Activated T-cell treated with anti-CD3 and anti-CD28 coated beads, Interleukin-2, amount 50 U/mL, for 4 hours (primary cell): Measurements from ENCODE around the gene MYLK2. TPM values are rescaled to one million over a fixed set of nuclear protein-coding genes. Genes with fewer than 3 reads are reported as not detected.
"Not testable (repeated sequence)": the region's sequence is repeated elsewhere in the genome, so short reads cannot be mapped to it uniquely, and the experiment has no call there.

ENCODE experiments used
- ATAC-seq, 2 donors: fragments of 200-7000 bp; cut with Tn5 transposase; one replicate each; pipeline ENCODE4 v1.10.0; 2021
- DNase-seq: peaks from one replicate; pipeline ENCODE4 v3.0.0-alpha.2; 2020
- H3K27me3 Mint-ChIP-seq: one replicate; pipeline ENCODE4 v1.8.0; 2021; ENCODE audit warnings: low read depth, mixed read lengths
- H3K36me3 Mint-ChIP-seq: one replicate; pipeline ENCODE4 v1.8.0; 2022; ENCODE audit warnings: mixed read lengths; ENCODE audit not compliant: insufficient read depth
- H3K4me1 Mint-ChIP-seq: one replicate; pipeline ENCODE4 v1.8.0; 2021; ENCODE audit warnings: low read depth, mixed read lengths
- H3K4me3 Mint-ChIP-seq: one replicate; pipeline ENCODE4 v1.8.0; 2021; ENCODE audit warnings: mild to moderate bottlenecking, moderate library complexity, mixed read lengths
- H3K9me3 Mint-ChIP-seq: one replicate; pipeline ENCODE4 v1.8.0; 2021; ENCODE audit warnings: mixed read lengths
- total RNA-seq, 3 donors: library from RNA; stranded (reverse); gene quantifications; one replicate each; pipeline ENCODE4 v1.2.1, GENCODE V29; 2021

The MYLK2 gene
- total RNA-seq, 3 donors from 2014 or later = 0.10 to 0.11 TPM; not detected in 1

- Mint-ChIP-seq H3K4me3 (no peak overlapping the region), H3K27me3 (no peaks in the 10 kb centered on the region), H3K4me1 (peaks cover 13% of the 10 kb centered on the region), H3K9me3 (no peaks in the 10 kb centered on the region), H3K36me3 (no peaks in the 10 kb centered on the region)
- ATAC-seq (no peak), DNase-seq (no peak)
Measured at GRCh38 chr20:31808481-31808880, 10.7 kb upstream of the MYLK2 start.

GRCh38 chr20:31809661-31810060 lies 9.5 kb upstream of the MYLK2 start:
- Mint-ChIP-seq H3K36me3 (no peaks in the 10 kb centered on the region), H3K27me3 (no peaks in the 10 kb centered on the region), H3K9me3 (no peaks in the 10 kb centered on the region), H3K4me3 (no peak overlapping the region), H3K4me1 (peaks cover 2% of the 10 kb centered on the region)
- ATAC-seq (no peak), DNase-seq (no peak)

- Mint-ChIP-seq H3K9me3 (no peaks in the 10 kb centered on the region), H3K27me3 (no peaks in the 10 kb centered on the region), H3K4me3 (no peak overlapping the region), H3K4me1 (no peaks in the 10 kb centered on the region), H3K36me3 (no peaks in the 10 kb centered on the region)
- DNase-seq (no peak), ATAC-seq (no peak)
Measured at GRCh38 chr20:31811198-31811597, 8.0 kb upstream of the MYLK2 start.

- Mint-ChIP-seq H3K27me3 (no peaks in the 10 kb centered on the region), H3K36me3 (no peaks in the 10 kb centered on the region), H3K4me1 (no peaks in the 10 kb centered on the region), H3K9me3 (no peaks in the 10 kb centered on the region), H3K4me3 (no peak overlapping the region)
- DNase-seq = no peak
- no peak for ATAC-seq
Measured at GRCh38 chr20:31811796-31812728, 7.1 kb upstream of the MYLK2 start.

- DNase-seq = no peak
- Mint-ChIP-seq H3K4me1 (no peaks in the 10 kb centered on the region), H3K4me3 (no peak overlapping the region), H3K27me3 (no peaks in the 10 kb centered on the region), H3K36me3 (no peaks in the 10 kb centered on the region), H3K9me3 (no peaks in the 10 kb centered on the region)
- no peak for ATAC-seq
Measured at GRCh38 chr20:31813611-31814010, 5.5 kb upstream of the MYLK2 start.

- ATAC-seq, H3K4me3 Mint-ChIP-seq, DNase-seq, H3K36me3 Mint-ChIP-seq, H3K27me3 Mint-ChIP-seq, H3K9me3 Mint-ChIP-seq, H3K4me1 Mint-ChIP-seq: not testable (repeated sequence)
Measured at GRCh38 chr20:31814142-31814541, 5.0 kb upstream of the MYLK2 start.

- Mint-ChIP-seq H3K4me1 (no peaks in the 10 kb centered on the region), H3K4me3 (no peak overlapping the region), H3K9me3 (no peaks in the 10 kb centered on the region), H3K36me3 (no peaks in the 10 kb centered on the region), H3K27me3 (no peaks in the 10 kb centered on the region)
- DNase-seq (no peak), ATAC-seq (no peak)
Measured at GRCh38 chr20:31815408-31816188, 3.6 kb upstream of the MYLK2 start.

GRCh38 chr20:31816221-31816620 lies 2.9 kb upstream of the MYLK2 start:
- Mint-ChIP-seq H3K9me3 (no peaks in the 10 kb centered on the region), H3K36me3 (no peaks in the 10 kb centered on the region), H3K4me3 (no peak overlapping the region), H3K27me3 (no peaks in the 10 kb centered on the region), H3K4me1 (no peaks in the 10 kb centered on the region)
- ATAC-seq = no peak
- no peak for DNase-seq

GRCh38 chr20:31817461-31817860 lies 1.7 kb upstream of the MYLK2 start:
- Mint-ChIP-seq H3K4me3 (no peak overlapping the region), H3K36me3 (no peaks in the 10 kb centered on the region), H3K9me3 (no peaks in the 10 kb centered on the region), H3K27me3 (no peaks in the 10 kb centered on the region), H3K4me1 (no peaks in the 10 kb centered on the region)
- ATAC-seq (no peak), DNase-seq (no peak)

GRCh38 chr20:31818376-31818908 lies 714 bp upstream of the MYLK2 start:
- ATAC-seq (no peak), DNase-seq (no peak)
- no peak overlapping the region for H3K4me3 Mint-ChIP-seq
- H3K4me1 Mint-ChIP-seq = peaks cover 2% of the 10 kb centered on the region
- H3K36me3 Mint-ChIP-seq = no peaks in the 10 kb centered on the region
- no peaks in the 10 kb centered on the region for H3K9me3 Mint-ChIP-seq
- H3K27me3 Mint-ChIP-seq = no peaks in the 10 kb centered on the region

- no peak for DNase-seq
- ATAC-seq = no peak
- Mint-ChIP-seq H3K36me3 (no peaks in the 10 kb centered on the region), H3K9me3 (no peaks in the 10 kb centered on the region), H3K27me3 (no peaks in the 10 kb centered on the region), H3K4me3 (no peak overlapping the region), H3K4me1 (peaks cover 2% of the 10 kb centered on the region)
Measured at GRCh38 chr20:31820228-31820627, 1.1 kb downstream of the MYLK2 start.

GRCh38 chr20:31821427-31821826 lies 2.3 kb downstream of the MYLK2 start:
- DNase-seq = no peak
- Mint-ChIP-seq H3K9me3 (no peaks in the 10 kb centered on the region), H3K4me3 (no peak overlapping the region), H3K36me3 (no peaks in the 10 kb centered on the region), H3K4me1 (peaks cover 2% of the 10 kb centered on the region), H3K27me3 (no peaks in the 10 kb centered on the region)
- ATAC-seq = no peak

GRCh38 chr20:31822421-31823330 lies 3.5 kb downstream of the MYLK2 start:
- ATAC-seq (peak; percentile 86 to 91), DNase-seq (peak; percentile 74)
- H3K9me3 Mint-ChIP-seq = no peaks in the 10 kb centered on the region
- no peaks in the 10 kb centered on the region for H3K36me3 Mint-ChIP-seq
- H3K4me1 Mint-ChIP-seq = peaks cover 2% of the 10 kb centered on the region
- H3K27me3 Mint-ChIP-seq = no peaks in the 10 kb centered on the region
- H3K4me3 Mint-ChIP-seq = no peak overlapping the region
